ENCODE data around the gene USP32. TPM values are rescaled to one million over a fixed set of nuclear protein-coding genes. Genes with fewer than 3 reads are reported as not detected.

USP32 gene
- total RNA-seq, 4 donors from 2014 or later, result 56.3 to 72.0 (median 60.9) TPM

GRCh38 chr17:60393840-60394723, 2.1 kb upstream of the USP32 start:
- WGBS, 2 donors, result 85 to 87% methylated on average over 17 of the region's 17 CpGs
- TF ChIP-seq, protein P1, sequence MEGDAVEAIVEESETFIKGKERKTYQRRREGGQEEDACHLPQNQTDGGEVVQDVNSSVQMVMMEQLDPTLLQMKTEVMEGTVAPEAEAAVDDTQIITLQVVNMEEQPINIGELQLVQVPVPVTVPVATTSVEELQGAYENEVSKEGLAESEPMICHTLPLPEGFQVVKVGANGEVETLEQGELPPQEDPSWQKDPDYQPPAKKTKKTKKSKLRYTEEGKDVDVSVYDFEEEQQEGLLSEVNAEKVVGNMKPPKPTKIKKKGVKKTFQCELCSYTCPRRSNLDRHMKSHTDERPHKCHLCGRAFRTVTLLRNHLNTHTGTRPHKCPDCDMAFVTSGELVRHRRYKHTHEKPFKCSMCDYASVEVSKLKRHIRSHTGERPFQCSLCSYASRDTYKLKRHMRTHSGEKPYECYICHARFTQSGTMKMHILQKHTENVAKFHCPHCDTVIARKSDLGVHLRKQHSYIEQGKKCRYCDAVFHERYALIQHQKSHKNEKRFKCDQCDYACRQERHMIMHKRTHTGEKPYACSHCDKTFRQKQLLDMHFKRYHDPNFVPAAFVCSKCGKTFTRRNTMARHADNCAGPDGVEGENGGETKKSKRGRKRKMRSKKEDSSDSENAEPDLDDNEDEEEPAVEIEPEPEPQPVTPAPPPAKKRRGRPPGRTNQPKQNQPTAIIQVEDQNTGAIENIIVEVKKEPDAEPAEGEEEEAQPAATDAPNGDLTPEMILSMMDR (IDR thresholded peaks at IDR 0.05), result no peak
- no peak for TF ChIP-seq POLR2A (IDR thresholded peaks at IDR 0.05)
- DNase-seq (ENCODE audit: low spot score in 2 of 2), result no peak
- H3K4me3 ChIP-seq (ENCODE audit: low read depth, poor library complexity, severe bottlenecking), result no peak overlapping the region
- intact Hi-C loops (cut with DNase I; ENCODE audit: low total_unique reads), result no loop called here

DNA sequence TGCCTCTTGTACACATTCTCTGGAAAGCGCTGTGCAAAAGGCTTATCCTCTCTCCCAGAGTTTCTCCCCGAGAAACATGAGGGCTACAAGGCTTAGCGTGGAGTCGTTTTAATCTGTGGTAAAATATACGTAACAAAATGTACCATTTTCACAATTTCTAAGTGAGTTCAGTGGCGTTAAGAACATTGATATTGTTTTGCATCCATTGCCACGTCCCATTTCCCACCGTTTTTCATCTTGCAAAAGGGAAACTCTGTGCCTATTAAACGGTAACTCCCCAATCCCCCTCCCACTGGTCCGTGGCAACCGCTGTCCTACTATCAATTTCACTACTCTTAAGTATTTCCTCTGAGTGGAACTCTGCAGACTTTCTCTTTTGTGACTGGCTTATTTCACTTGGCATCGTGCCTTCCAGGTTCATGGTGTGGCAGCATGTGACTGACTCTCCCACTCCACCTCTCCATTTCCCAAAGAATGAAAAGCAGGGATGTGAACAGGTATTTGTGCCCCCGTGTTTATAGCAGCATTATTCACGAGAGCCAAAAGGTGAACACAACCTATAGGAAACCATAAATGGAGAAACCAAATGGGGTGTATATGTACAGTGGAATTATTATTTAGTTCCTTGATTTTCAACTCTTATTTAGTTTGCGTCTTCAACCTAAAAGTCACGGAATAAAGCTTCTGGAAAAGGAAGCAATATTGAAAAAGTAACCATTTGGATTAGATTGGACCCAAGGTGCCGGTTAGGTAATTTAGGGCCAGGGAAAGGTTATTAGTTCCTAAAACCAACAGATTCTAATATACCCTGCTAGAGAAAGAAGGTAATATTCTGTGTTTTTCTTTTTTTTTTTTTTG, 1.1 kb upstream of the USP32 start:
- 18 to 19% methylated on average over 17 of the region's 17 CpGs for WGBS, 2 donors
- intact Hi-C loops (cut with DNase I; ENCODE audit: low total_unique reads), result no loop called here
- no peak for TF ChIP-seq POLR2A (IDR thresholded peaks at IDR 0.05)
- TF ChIP-seq, protein P1 (IDR thresholded peaks at IDR 0.05), result no peak
- H3K4me3 ChIP-seq (ENCODE audit: low read depth, poor library complexity, severe bottlenecking), result peak overlapping the region; percentile 91
- DNase-seq (ENCODE audit: low spot score in 2 of 2), result peak in 1 of 2 donors; percentile 35

DNA sequence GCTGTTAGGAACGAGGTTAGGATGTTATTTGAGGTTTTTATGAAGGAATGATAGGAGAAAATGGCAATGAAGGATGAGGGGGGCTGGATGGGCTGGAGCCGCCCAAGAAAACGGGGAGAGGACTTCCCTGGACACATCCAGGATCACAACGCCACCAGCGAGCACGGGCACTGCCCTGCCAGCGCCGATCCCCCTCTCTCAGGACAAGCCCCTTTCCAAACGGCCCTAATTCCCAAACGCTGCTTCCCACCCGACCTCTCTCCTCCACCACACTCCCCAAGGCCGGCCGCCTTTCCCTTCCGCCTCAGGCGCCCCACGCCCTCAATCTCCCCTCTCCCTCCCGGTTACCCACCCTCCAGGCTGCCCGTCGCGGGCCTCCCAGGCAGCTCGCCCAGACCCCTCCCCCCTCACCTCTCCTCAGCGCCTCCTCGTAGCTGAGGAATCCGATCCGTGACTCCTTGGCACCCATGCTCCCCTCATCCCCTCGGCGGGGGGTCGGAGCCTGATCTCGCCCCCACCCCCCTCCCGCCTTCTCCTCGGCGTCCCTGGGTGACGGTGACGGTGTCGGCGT, 377 bp downstream of the USP32 start:
- intact Hi-C loops (cut with DNase I; ENCODE audit: low total_unique reads), result no loop called here
- peak overlapping the region; percentile 91 for H3K4me3 ChIP-seq (ENCODE audit: low read depth, poor library complexity, severe bottlenecking)
- no peak for DNase-seq (ENCODE audit: low spot score in 2 of 2)
- TF ChIP-seq POLR2A (IDR thresholded peaks at IDR 0.05), result no peak
- WGBS, 2 donors, result 0% methylated on average over 29 to 36 of the region's 36 CpGs

- 2 to 3% methylated on average over 15 of the region's 15 CpGs for WGBS, 2 donors
- intact Hi-C loops (cut with DNase I; ENCODE audit: low total_unique reads), result no loop called here
- DNase-seq (ENCODE audit: low spot score in 2 of 2), result peak; percentile 31 to 87
- TF ChIP-seq, protein P1 (IDR thresholded peaks at IDR 0.05), result no peak
- TF ChIP-seq POLR2A (IDR thresholded peaks at IDR 0.05), result no peak
- H3K4me3 ChIP-seq (ENCODE audit: low read depth, poor library complexity, severe bottlenecking), result peak overlapping the region; percentile 91
Observed at GRCh38 chr17:60390925-60391470, 935 bp downstream of the USP32 start.

GRCh38 chr17:60390186-60390585, 1.7 kb downstream of the USP32 start:
- TF ChIP-seq, protein P1 (IDR thresholded peaks at IDR 0.05), result no peak
- TF ChIP-seq POLR2A (IDR thresholded peaks at IDR 0.05), result no peak
- 20 to 32% methylated on average over 2 of the region's 2 CpGs for WGBS, 2 donors
- no peak for DNase-seq (ENCODE audit: low spot score in 2 of 2)
- intact Hi-C loops (cut with DNase I; ENCODE audit: low total_unique reads), result no loop called here
- H3K4me3 ChIP-seq (ENCODE audit: low read depth, poor library complexity, severe bottlenecking), result no peak overlapping the region
